HFFc6 (cell line): Measurements from ENCODE around the gene TTBK2. TPM values are rescaled to one million over a fixed set of nuclear protein-coding genes. Genes with fewer than 3 reads are reported as not detected.

ENCODE experiments used
- DNase-seq: peaks from one replicate; pipeline ENCODE4 v3.0.0-alpha.2; 2018
- H3K27ac Mint-ChIP-seq: 2 replicates; pipeline ENCODE4 v1.8.0; 2020; ENCODE audit warnings: mild to moderate bottlenecking, mixed read lengths
- H3K27me3 Mint-ChIP-seq: 2 replicates; pipeline ENCODE4 v1.8.0; 2021; ENCODE audit warnings: mild to moderate bottlenecking, moderate library complexity, mixed read lengths; ENCODE audit not compliant: insufficient read depth
- H3K36me3 Mint-ChIP-seq: 2 replicates; pipeline ENCODE4 v1.8.0; 2021; ENCODE audit warnings: low read depth, mixed read lengths
- H3K4me1 Mint-ChIP-seq: 2 replicates; pipeline ENCODE4 v1.8.0; 2020; ENCODE audit warnings: low read depth, mixed read lengths
- H3K4me3 Mint-ChIP-seq: 2 replicates; pipeline ENCODE4 v1.8.0; 2020; ENCODE audit warnings: mild to moderate bottlenecking, moderate library complexity, mixed read lengths
- H3K9me3 Mint-ChIP-seq: 2 replicates; pipeline ENCODE4 v1.8.0; 2020; ENCODE audit warnings: mild to moderate bottlenecking, mixed read lengths
- CTCF ChIP-seq: fragments of 200-600 bp; sonication (generic); IDR thresholded peaks from 2 replicates; pipeline ENCODE4 v1.5.0; 2021; ENCODE audit warnings: antibody characterized with exemption, mild to moderate bottlenecking
- total RNA-seq, 6 experiments: library from RNA; stranded (reverse); fragmentation: NEBNext Ultra II Directional; extraction: Animal tissue kit (Norgen Biotek cat#: 25700); gene quantifications; 2 replicates in 1 of 6; 3 replicates in 5 of 6; pipeline ENCODE4 v1.2.3, GENCODE V29; 2021

Gene TTBK2
- total RNA-seq, 6 experiments from 2014 or later, result 9.4 to 12.6 (median 10.2) TPM

- H3K4me3 Mint-ChIP-seq, result peak overlapping the region; percentile 24; the same call in 1 of the 2 replicates
- peak overlapping the region; percentile 63 for H3K27ac Mint-ChIP-seq
- H3K4me1 Mint-ChIP-seq, result peaks cover 8% of the 10 kb centered on the region
- no peaks in the 10 kb centered on the region for H3K27me3 Mint-ChIP-seq
- H3K36me3 Mint-ChIP-seq, result 0 out of 2 replicates have a peak, but pooled peaks cover 4% of the 10 kb centered on the region
- DNase-seq, result peak; percentile 74
- no peak for TF ChIP-seq CTCF
- H3K9me3 Mint-ChIP-seq, result no peaks in the 10 kb centered on the region
These were observed 88.0 kb downstream of the TTBK2 start for GRCh38 chr15:42832576-42832975.

GRCh38 chr15:42826251-42826890 lies 94.2 kb downstream of the TTBK2 start:
- no peak for TF ChIP-seq CTCF
- no peak for DNase-seq
- Mint-ChIP-seq H3K36me3 (peaks cover 4% of the 10 kb centered on the region; the same call in 1 of the 2 replicates), H3K9me3 (no peaks in the 10 kb centered on the region), H3K4me1 (no peaks in the 10 kb centered on the region), H3K27me3 (peaks cover 4% of the 10 kb centered on the region; the same call in 1 of the 2 replicates), H3K27ac (no peak overlapping the region), H3K4me3 (no peak overlapping the region)

GRCh38 chr15:42825599-42825998 lies 95.0 kb downstream of the TTBK2 start:
- no peak overlapping the region for H3K4me3 Mint-ChIP-seq
- no peaks in the 10 kb centered on the region for H3K4me1 Mint-ChIP-seq
- DNase-seq, result no peak
- peaks cover 4% of the 10 kb centered on the region; the same call in 1 of the 2 replicates for H3K27me3 Mint-ChIP-seq
- H3K9me3 Mint-ChIP-seq, result no peaks in the 10 kb centered on the region
- peaks cover 4% of the 10 kb centered on the region; the same call in 1 of the 2 replicates for H3K36me3 Mint-ChIP-seq
- no peak overlapping the region for H3K27ac Mint-ChIP-seq
- no peak for TF ChIP-seq CTCF

- no peak for TF ChIP-seq CTCF
- no peaks in the 10 kb centered on the region for H3K9me3 Mint-ChIP-seq
- H3K4me1 Mint-ChIP-seq, result no peaks in the 10 kb centered on the region
- no peak for DNase-seq
- H3K36me3 Mint-ChIP-seq, result peaks cover 9% of the 10 kb centered on the region; the same call in 1 of the 2 replicates
- no peak overlapping the region for H3K4me3 Mint-ChIP-seq
- H3K27me3 Mint-ChIP-seq, result peaks cover 4% of the 10 kb centered on the region; the same call in 1 of the 2 replicates
- no peak overlapping the region for H3K27ac Mint-ChIP-seq
These were observed 99.8 kb downstream of the TTBK2 start for GRCh38 chr15:42820811-42821210.

- no peak overlapping the region for H3K4me3 Mint-ChIP-seq
- no peaks in the 10 kb centered on the region for H3K9me3 Mint-ChIP-seq
- H3K27me3 Mint-ChIP-seq, result peaks cover 4% of the 10 kb centered on the region; the same call in 1 of the 2 replicates
- no peaks in the 10 kb centered on the region for H3K4me1 Mint-ChIP-seq
- no peak for DNase-seq
- H3K36me3 Mint-ChIP-seq, result peaks cover 9% of the 10 kb centered on the region; the same call in 1 of the 2 replicates
- TF ChIP-seq CTCF, result no peak
- no peak overlapping the region for H3K27ac Mint-ChIP-seq
These were observed 100.8 kb downstream of the TTBK2 start for GRCh38 chr15:42819786-42820185.
